ENCODE measurements around the gene SFT2D1. TPM values are rescaled to one million over a fixed set of nuclear protein-coding genes. Genes with fewer than 3 reads are reported as not detected.

SFT2D1 gene
- total RNA-seq, 1 experiment from 2014 or later: 65.6 TPM

DNA sequence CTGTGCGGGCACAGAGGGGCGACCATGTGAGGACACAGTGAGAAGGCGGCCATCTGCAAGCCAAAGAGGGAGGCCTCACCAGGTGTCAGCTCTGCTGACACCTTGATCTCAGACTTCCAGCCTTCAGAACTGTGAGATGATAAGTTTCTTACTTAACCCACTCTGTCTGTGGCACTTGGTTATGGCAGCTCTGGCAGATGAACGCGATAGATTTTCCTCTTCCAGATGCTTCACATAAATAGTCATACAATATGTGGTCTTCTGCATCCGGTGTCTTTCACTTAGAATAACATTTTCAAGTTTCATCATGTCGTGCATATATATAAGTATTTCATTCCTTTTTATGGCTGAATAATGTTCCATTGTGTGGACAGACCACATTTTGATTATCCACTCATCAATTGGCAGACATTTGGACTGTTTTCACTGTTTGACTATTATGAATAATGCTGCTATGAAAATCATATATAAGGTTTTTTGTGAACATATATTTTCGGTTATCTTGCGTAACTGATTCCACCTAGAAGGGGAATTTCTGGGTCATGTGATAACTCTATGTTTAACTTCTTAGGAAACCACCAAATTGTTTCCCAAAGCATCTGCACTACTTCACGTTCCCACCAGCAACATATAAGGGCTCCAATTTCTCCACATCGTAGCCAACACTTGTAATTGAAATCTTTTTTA lies 64.3 kb downstream of the SFT2D1 start:
- RAD21 ChIA-PET (ENCODE audit: low non-redundant PET in 1 of 2, low total read pairs in 2 of 2, uncharacterized antibody in 2 of 2, unreplicated experiment in 2 of 2): no interaction called here
- no peak for ATAC-seq
- no peaks in the 10 kb centered on the region for H3K27me3 ChIP-seq (ENCODE audit: insufficient read depth, low read length)
- TF ChIP-seq SP1 (IDR thresholded peaks at IDR 0.05; ENCODE audit: low read depth) (no peak), SRF (IDR thresholded peaks at IDR 0.05; ENCODE audit: low read depth) (no peak), EZH2phosphoT487 (IDR thresholded peaks at IDR 0.05; ENCODE audit: borderline replicate concordance) (no peak), ELF1 (IDR thresholded peaks at IDR 0.05; ENCODE audit: borderline replicate concordance, low read depth) (no peak), TCF7L2 (IDR thresholded peaks at IDR 0.05; ENCODE audit: borderline replicate concordance, extremely low read depth, insufficient read depth, insufficient read length) (no peak), EGR1 (IDR thresholded peaks at IDR 0.05; ENCODE audit: low read depth) (no peak), RAD21 (IDR thresholded peaks at IDR 0.05; ENCODE audit: low read depth) (no peak), ZFX (IDR thresholded peaks at IDR 0.05) (no peak), FOSL1 (IDR thresholded peaks at IDR 0.05; ENCODE audit: low read depth) (no peak), POLR2AphosphoS5 (IDR thresholded peaks at IDR 0.05; ENCODE audit: low read depth, low read length) (no peak), YY1 (IDR thresholded peaks at IDR 0.05; ENCODE audit: extremely low read depth, insufficient replicate concordance, low read depth, low read length) (no peak)
- TF ChIP-seq, protein P1, sequence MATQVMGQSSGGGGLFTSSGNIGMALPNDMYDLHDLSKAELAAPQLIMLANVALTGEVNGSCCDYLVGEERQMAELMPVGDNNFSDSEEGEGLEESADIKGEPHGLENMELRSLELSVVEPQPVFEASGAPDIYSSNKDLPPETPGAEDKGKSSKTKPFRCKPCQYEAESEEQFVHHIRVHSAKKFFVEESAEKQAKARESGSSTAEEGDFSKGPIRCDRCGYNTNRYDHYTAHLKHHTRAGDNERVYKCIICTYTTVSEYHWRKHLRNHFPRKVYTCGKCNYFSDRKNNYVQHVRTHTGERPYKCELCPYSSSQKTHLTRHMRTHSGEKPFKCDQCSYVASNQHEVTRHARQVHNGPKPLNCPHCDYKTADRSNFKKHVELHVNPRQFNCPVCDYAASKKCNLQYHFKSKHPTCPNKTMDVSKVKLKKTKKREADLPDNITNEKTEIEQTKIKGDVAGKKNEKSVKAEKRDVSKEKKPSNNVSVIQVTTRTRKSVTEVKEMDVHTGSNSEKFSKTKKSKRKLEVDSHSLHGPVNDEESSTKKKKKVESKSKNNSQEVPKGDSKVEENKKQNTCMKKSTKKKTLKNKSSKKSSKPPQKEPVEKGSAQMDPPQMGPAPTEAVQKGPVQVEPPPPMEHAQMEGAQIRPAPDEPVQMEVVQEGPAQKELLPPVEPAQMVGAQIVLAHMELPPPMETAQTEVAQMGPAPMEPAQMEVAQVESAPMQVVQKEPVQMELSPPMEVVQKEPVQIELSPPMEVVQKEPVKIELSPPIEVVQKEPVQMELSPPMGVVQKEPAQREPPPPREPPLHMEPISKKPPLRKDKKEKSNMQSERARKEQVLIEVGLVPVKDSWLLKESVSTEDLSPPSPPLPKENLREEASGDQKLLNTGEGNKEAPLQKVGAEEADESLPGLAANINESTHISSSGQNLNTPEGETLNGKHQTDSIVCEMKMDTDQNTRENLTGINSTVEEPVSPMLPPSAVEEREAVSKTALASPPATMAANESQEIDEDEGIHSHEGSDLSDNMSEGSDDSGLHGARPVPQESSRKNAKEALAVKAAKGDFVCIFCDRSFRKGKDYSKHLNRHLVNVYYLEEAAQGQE (IDR thresholded peaks at IDR 0.05; ENCODE audit: low read depth): no peak
- TF ChIP-seq, protein P2, sequence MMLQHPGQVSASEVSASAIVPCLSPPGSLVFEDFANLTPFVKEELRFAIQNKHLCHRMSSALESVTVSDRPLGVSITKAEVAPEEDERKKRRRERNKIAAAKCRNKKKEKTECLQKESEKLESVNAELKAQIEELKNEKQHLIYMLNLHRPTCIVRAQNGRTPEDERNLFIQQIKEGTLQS (IDR thresholded peaks at IDR 0.05): no peak
- TF ChIP-seq, protein P3, sequence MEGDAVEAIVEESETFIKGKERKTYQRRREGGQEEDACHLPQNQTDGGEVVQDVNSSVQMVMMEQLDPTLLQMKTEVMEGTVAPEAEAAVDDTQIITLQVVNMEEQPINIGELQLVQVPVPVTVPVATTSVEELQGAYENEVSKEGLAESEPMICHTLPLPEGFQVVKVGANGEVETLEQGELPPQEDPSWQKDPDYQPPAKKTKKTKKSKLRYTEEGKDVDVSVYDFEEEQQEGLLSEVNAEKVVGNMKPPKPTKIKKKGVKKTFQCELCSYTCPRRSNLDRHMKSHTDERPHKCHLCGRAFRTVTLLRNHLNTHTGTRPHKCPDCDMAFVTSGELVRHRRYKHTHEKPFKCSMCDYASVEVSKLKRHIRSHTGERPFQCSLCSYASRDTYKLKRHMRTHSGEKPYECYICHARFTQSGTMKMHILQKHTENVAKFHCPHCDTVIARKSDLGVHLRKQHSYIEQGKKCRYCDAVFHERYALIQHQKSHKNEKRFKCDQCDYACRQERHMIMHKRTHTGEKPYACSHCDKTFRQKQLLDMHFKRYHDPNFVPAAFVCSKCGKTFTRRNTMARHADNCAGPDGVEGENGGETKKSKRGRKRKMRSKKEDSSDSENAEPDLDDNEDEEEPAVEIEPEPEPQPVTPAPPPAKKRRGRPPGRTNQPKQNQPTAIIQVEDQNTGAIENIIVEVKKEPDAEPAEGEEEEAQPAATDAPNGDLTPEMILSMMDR (IDR thresholded peaks at IDR 0.05 in 2 of 3, conservative IDR thresholded peaks at IDR 0.05 in 1 of 3; ENCODE audit: borderline replicate concordance in 1 of 3, insufficient read depth in 1 of 3, low read depth in 2 of 3, low read length in 2 of 3): no peak
- H4K20me1 ChIP-seq (ENCODE audit: insufficient read depth): no peaks in the 10 kb centered on the region
- DNase-seq (ENCODE audit: low read depth, low spot score): no peak
- H3K4me3 ChIP-seq (replicated peaks in 1 of 2; ENCODE audit: low read depth in 1 of 2, low read length in 2 of 2): no peak overlapping the region
- H3K4me2 ChIP-seq (ENCODE audit: low read length): no peak overlapping the region
- intact Hi-C loops (cut with micrococcal nuclease): loop anchor here (5.0 kb wide), 1 partner anchor 104 kb away; the partner anchor contains the start of gene MPC1
- H3K4me1 ChIP-seq (ENCODE audit: control insufficient read depth in 1 of 2, insufficient read depth in 2 of 2, low read length in 2 of 2): peaks cover 0 to 4% of the 10 kb centered on the region in 2 experiments; a peak in 1 of 4 replicates
- H3K9ac ChIP-seq (ENCODE audit: low read length): no peak overlapping the region
- POLR2A ChIA-PET: no interaction called here
- CTCF ChIA-PET: no interaction called here
- H3K36me3 ChIP-seq (ENCODE audit: control insufficient read depth in 1 of 2, insufficient read depth in 2 of 2, low read length in 2 of 2): no peaks in the 10 kb centered on the region
- no TSS peak for BruUV-seq (replicated peaks)
- no peaks in the 10 kb centered on the region for H3K9me2 ChIP-seq (ENCODE audit: insufficient read depth)
- no peak overlapping the region for H3K27ac ChIP-seq (ENCODE audit: low read depth, low read length)
- no peaks in the 10 kb centered on the region for H3K79me2 ChIP-seq (ENCODE audit: insufficient read depth, low read length)
- no peaks in the 10 kb centered on the region for H3K9me3 ChIP-seq (ENCODE audit: control insufficient read depth in 1 of 2, insufficient read depth in 1 of 2, low read depth in 1 of 2, low read length in 2 of 2)
- no peak overlapping the region for H2AFZ ChIP-seq (ENCODE audit: low read depth, low read length, poor library complexity, severe bottlenecking)

Data from HCT116 (cell line).